ENCODE measurements around the gene PAX8. TPM values are rescaled to one million over a fixed set of nuclear protein-coding genes. Genes with fewer than 3 reads are reported as not detected.
"Not testable (repeated sequence)": the region's sequence is repeated elsewhere in the genome, so short reads cannot be mapped to it uniquely, and the experiment has no call there.

PAX8 gene
- total and polyA plus RNA-seq, 2 donors (not counting 1 experiment from before 2014, with no cell fraction given) = 0.26 to 0.50 TPM

- H3K79me2 ChIP-seq (ENCODE audit: control insufficient read depth, insufficient read depth, low read length) = no peaks in the 10 kb centered on the region
- no peak overlapping the region for H3K27ac ChIP-seq (ENCODE audit: insufficient read depth, low read length)
- peaks cover 10% of the 10 kb centered on the region for H3K27me3 ChIP-seq (ENCODE audit: control insufficient read depth, insufficient read depth, low read length)
- no peaks in the 10 kb centered on the region for H3K9me3 ChIP-seq (ENCODE audit: control insufficient read depth, insufficient read depth, low read depth, low read length)
- H4K20me1 ChIP-seq (ENCODE audit: control insufficient read depth, extremely low read depth, insufficient read depth, low read length) = no peaks in the 10 kb centered on the region
- no peak overlapping the region for H2AFZ ChIP-seq (ENCODE audit: low read length)
- H3K9ac ChIP-seq (ENCODE audit: insufficient read depth, low read length) = no peak overlapping the region
- H3K4me1 ChIP-seq (ENCODE audit: control insufficient read depth, extremely low read depth, insufficient read depth, low read length) = no peaks in the 10 kb centered on the region
- TF ChIP-seq EZH2 (IDR thresholded peaks at IDR 0.05; ENCODE audit: low read length, missing control alignments) = no peak
- no peak for TF ChIP-seq CTCF (conservative IDR thresholded peaks at IDR 0.05 in 1 of 2, IDR thresholded peaks at IDR 0.05 in 1 of 2; ENCODE audit: low read depth in 1 of 2, low read length in 2 of 2)
- H3K4me2 ChIP-seq (ENCODE audit: extremely low read depth, insufficient read depth, low read length) = no peak overlapping the region
- DNase-seq (ENCODE audit: low read depth in 2 of 2) = no peak
- H3K36me3 ChIP-seq (ENCODE audit: control insufficient read depth, insufficient read depth, low read length) = no peaks in the 10 kb centered on the region
- no peak overlapping the region for H3K4me3 ChIP-seq (replicated peaks in 1 of 4; ENCODE audit: control extremely low read depth in 1 of 4, insufficient read depth in 1 of 4, low read depth in 3 of 4, low read length in 4 of 4)
These were observed 21.6 kb upstream of the PAX8 start for GRCh38 chr2:113300281-113300680.

- no peaks in the 10 kb centered on the region for H3K4me1 ChIP-seq (ENCODE audit: control insufficient read depth, extremely low read depth, insufficient read depth, low read length)
- no peak for DNase-seq (ENCODE audit: low read depth in 2 of 2)
- no peak overlapping the region for H3K27ac ChIP-seq (ENCODE audit: insufficient read depth, low read length)
- no peak overlapping the region for H3K4me2 ChIP-seq (ENCODE audit: extremely low read depth, insufficient read depth, low read length)
- no peak overlapping the region for H3K9ac ChIP-seq (ENCODE audit: insufficient read depth, low read length)
- no peak overlapping the region for H2AFZ ChIP-seq (ENCODE audit: low read length)
- peaks cover 14% of the 10 kb centered on the region for H3K27me3 ChIP-seq (ENCODE audit: control insufficient read depth, insufficient read depth, low read length)
- no peaks in the 10 kb centered on the region for H4K20me1 ChIP-seq (ENCODE audit: control insufficient read depth, extremely low read depth, insufficient read depth, low read length)
- H3K36me3 ChIP-seq (ENCODE audit: control insufficient read depth, insufficient read depth, low read length) = no peaks in the 10 kb centered on the region
- H3K79me2 ChIP-seq (ENCODE audit: control insufficient read depth, insufficient read depth, low read length) = no peaks in the 10 kb centered on the region
- no peaks in the 10 kb centered on the region for H3K9me3 ChIP-seq (ENCODE audit: control insufficient read depth, insufficient read depth, low read depth, low read length)
- H3K4me3 ChIP-seq (replicated peaks in 1 of 4; ENCODE audit: control extremely low read depth in 1 of 4, insufficient read depth in 1 of 4, low read depth in 3 of 4, low read length in 4 of 4) = no peak overlapping the region
- TF ChIP-seq CTCF (conservative IDR thresholded peaks at IDR 0.05 in 1 of 2, IDR thresholded peaks at IDR 0.05 in 1 of 2; ENCODE audit: low read depth in 1 of 2, low read length in 2 of 2) (no peak), EZH2 (IDR thresholded peaks at IDR 0.05; ENCODE audit: low read length, missing control alignments) (no peak)
These were observed 19.5 kb upstream of the PAX8 start for GRCh38 chr2:113298176-113298575.

GRCh38 chr2:113297590-113297989 lies 18.9 kb upstream of the PAX8 start:
- H4K20me1 ChIP-seq (ENCODE audit: control insufficient read depth, extremely low read depth, insufficient read depth, low read length); H3K36me3 ChIP-seq (ENCODE audit: control insufficient read depth, insufficient read depth, low read length); H3K79me2 ChIP-seq (ENCODE audit: control insufficient read depth, insufficient read depth, low read length); H3K4me3 ChIP-seq (replicated peaks in 1 of 4; ENCODE audit: control extremely low read depth in 1 of 4, insufficient read depth in 1 of 4, low read depth in 3 of 4, low read length in 4 of 4); H3K9ac ChIP-seq (ENCODE audit: insufficient read depth, low read length); H2AFZ ChIP-seq (ENCODE audit: low read length); H3K4me1 ChIP-seq (ENCODE audit: control insufficient read depth, extremely low read depth, insufficient read depth, low read length); H3K4me2 ChIP-seq (ENCODE audit: extremely low read depth, insufficient read depth, low read length); H3K27ac ChIP-seq (ENCODE audit: insufficient read depth, low read length); H3K9me3 ChIP-seq (ENCODE audit: control insufficient read depth, insufficient read depth, low read depth, low read length): not testable (repeated sequence)
- peak in 1 of 2 donors; percentile 3 for DNase-seq (ENCODE audit: low read depth in 2 of 2)
- peaks cover 16% of the 10 kb centered on the region for H3K27me3 ChIP-seq (ENCODE audit: control insufficient read depth, insufficient read depth, low read length)
- peak; percentile 7 to 22 for TF ChIP-seq CTCF (conservative IDR thresholded peaks at IDR 0.05 in 1 of 2, IDR thresholded peaks at IDR 0.05 in 1 of 2; ENCODE audit: low read depth in 1 of 2, low read length in 2 of 2)
